ENCODE results near the gene GLA.
A peak's percentile ranks its signal among the peaks of the same experiment; 100 is the strongest.

Gene GLA

GRCh38 chrX:101349193-101349562, 58.5 kb downstream of the GLA start:
- no peak for DNase-seq (ENCODE audit: low spot score)

GRCh38 chrX:101348452-101349192, 59.1 kb downstream of the GLA start, which contains the start of gene TIMM8A:
TSS of gene TIMM8A (minus strand) at chrX:101348742. CDS start at chrX:101348664, 78 bp downstream.
- peak; percentile 84 for DNase-seq (ENCODE audit: low spot score)

- DNase-seq (ENCODE audit: low spot score) = peak; percentile 11
Observed at GRCh38 chrX:101347859-101348451, 59.8 kb downstream of the GLA start.

Measured in AG08395 (cell line).